Heart left ventricle (tissue), 16 donors: ENCODE data around the gene LRRC27. TPM values are rescaled to one million over a fixed set of nuclear protein-coding genes. Genes with fewer than 3 reads are reported as not detected.

Experiments
- ATAC-seq, 4 donors: fragments of 200-7000 bp; cut with Tn5 transposase; one replicate each; pipeline ENCODE4 v1.9.1; 2020 to 2022; ENCODE audit warnings: moderate library complexity in 4 of 4, mild to moderate bottlenecking in 3 of 4, moderate number of reproducible peaks in 1 of 4
- DNase-seq, 5 donors: peaks; one replicate each; pipeline ENCODE4 v3.0.0-alpha.2; 2020
- H3K27ac ChIP-seq, 12 donors: fragments of 200-600 bp; sonication (generic) in 4 of 12; one replicate each; pipeline versions ENCODE4 v1.5.0 to v1.8.0; 2016 to 2022; ENCODE audit warnings: mild to moderate bottlenecking in 2 of 12
- H3K27me3 ChIP-seq, 9 donors: fragments of 200-600 bp; sonication (generic) in 2 of 9; one replicate each; pipeline versions ENCODE4 v1.5.1 to v1.8.0; 2016 to 2022; ENCODE audit warnings: mild to moderate bottlenecking in 3 of 9
- H3K36me3 ChIP-seq, 9 donors: fragments of 200-600 bp; sonication (generic) in 2 of 9; one replicate each; pipeline versions ENCODE4 v1.5.0 to v1.8.0; 2018 to 2022; ENCODE audit warnings: mild to moderate bottlenecking in 2 of 9
- H3K4me1 ChIP-seq, 12 donors: fragments of 200-600 bp; sonication (generic) in 4 of 12; one replicate each; pipeline versions ENCODE4 v1.5.0 to v1.8.0; 2016 to 2022; ENCODE audit warnings: mild to moderate bottlenecking in 3 of 12
- H3K4me3 ChIP-seq, 12 donors: fragments of 200-600 bp; sonication (generic) in 4 of 12; one replicate each; pipeline versions ENCODE4 v1.5.0 to v1.8.0; 2017 to 2022; ENCODE audit warnings: mild to moderate bottlenecking in 9 of 12, moderate library complexity in 4 of 12
- H3K9me3 ChIP-seq, 12 donors: fragments of 200-600 bp; sonication (generic) in 4 of 12; one replicate each; pipeline versions ENCODE4 v1.5.0 to v1.8.0; 2016 to 2022; ENCODE audit warnings: mild to moderate bottlenecking in 1 of 12
- CTCF ChIP-seq, 12 donors: fragments of 200-600 bp; sonication (generic) in 4 of 12; IDR thresholded peaks; one replicate each; pipeline versions ENCODE4 v1.5.0 to v1.8.0; 2018 to 2022; ENCODE audit warnings: antibody characterized with exemption in 12 of 12, mild to moderate bottlenecking in 5 of 12
- POLR2A ChIP-seq, 2 donors: fragments of 450-650 bp; IDR thresholded peaks; one replicate each; pipeline ENCODE4 v1.6.1; 2017; ENCODE audit warnings: antibody characterized with exemption in 2 of 2, mild to moderate bottlenecking in 2 of 2, moderate library complexity in 2 of 2
- WGBS, 4 donors: extraction: QIAGEN DNeasy Blood & Tissue Kit in 2 of 4; methylation state at CpG; one replicate each; pipeline versions ENCODE4 v1.1.5 to v1.1.7; 2013 to 2018; 5-methylcytosine and 5-hydroxymethylcytosine counted together
- intact Hi-C, 10 donors: fragments of 100-400 bp; cut with DNase I; formaldehyde crosslinking; loops; one replicate each; pipeline versions ENCODE4 v1.11.1 to v1.14.2; 2022
- polyA plus RNA-seq, 2 donors: library from polyadenylated mRNA; stranded (reverse); fragments of 200-250 nt; gene quantifications; one replicate each; pipeline ENCODE4 v1.2.3, GENCODE V29; 2013
- total RNA-seq, 9 donors: library from RNA; depleted of rRNA in 2 of 9; stranded (reverse); fragments of >200 nt in 2 of 9; fragmentation: NEBNext Ultra II Directional in 3 of 9; extraction: Animal tissue kit (Norgen Biotek cat#: 25700) in 3 of 9; gene quantifications; one replicate each; pipeline versions ENCODE4 v1.1.0 to v1.2.4, GENCODE V29; 2016 to 2023
- donor health status: ischemic (EF 13 %, LVEDD 7.1; RV severe dilation, severe dysfunction).
- donor health status: healthy with polysubstance abuse.
- donor health status: DM: no; HTN: yes; CAD: no.
- donor health status: DM: no; HTN: no; CAD: no.
- donor health status: ischemic (EF 25% LVEDD 6.9; RV normal size, moderate dysfunction).
- donor health status: ischemic (EF 25% LVEDD 5.7; RV mildly dilated, moderate dysfunction).
- donor health status: healthy.
- donor health status: DM: yes; HTN: yes; CAD: no.
- donor health status: ischemic (EF 35%, LVEDD 5.7; RV mildly dilated, moderate dysfunction).
- donor health status: nonischemic (EF 11% LVEDD 7.7; RV severe dilation, severe dysfunction).
- donor health status: DM: yes; HTN: yes; CAD: no.
- donor health status: PGD.
- donor health status: ischemic (EF 29% LVEDD 5.4; RV normal size, mild dysfunction).
- donor health status: nonischemic (EF 23%, LVEDD 6.1; RV moderate dilation, normal function).

The LRRC27 gene
- total and polyA plus RNA-seq, 11 donors, result 2.6 to 8.9 (median 5.1) TPM

GRCh38 chr10:132333386-132333785, 1.4 kb downstream of the LRRC27 start:
- WGBS, 4 donors, result 79 to 89% (median 87%) methylated on average over 7 of the region's 7 CpGs
- TF ChIP-seq CTCF (IDR thresholded peaks at IDR 0.05) (no peak), POLR2A (IDR thresholded peaks at IDR 0.05) (no peak)
- no peak for DNase-seq
- Histone ChIP-seq H3K4me3 (no peak overlapping the region), H3K27me3 (no peaks in the 10 kb centered on the region), H3K9me3 (no peaks in the 10 kb centered on the region), H3K4me1 (peaks cover 4 to 54% (median 32%) of the 10 kb centered on the region in 12 donors), H3K36me3 (peaks cover 0 to 7% (median 0%) of the 10 kb centered on the region in 9 donors), H3K27ac (no peak overlapping the region)
- intact Hi-C loops, result loop anchor here in 1 of 10 donors (2.0 kb wide), 1 partner anchor 25 kb away; no protein-coding TSS in a partner anchor
- no peak for ATAC-seq

- Histone ChIP-seq H3K9me3 (no peaks in the 10 kb centered on the region), H3K36me3 (peaks cover 0 to 12% (median 4%) of the 10 kb centered on the region in 9 donors), H3K27me3 (no peaks in the 10 kb centered on the region), H3K4me1 (peaks cover 4 to 41% (median 25%) of the 10 kb centered on the region in 12 donors), H3K27ac (peak overlapping the region in 1 of 12 donors; percentile 53), H3K4me3 (peak overlapping the region in 1 of 12 donors; percentile 29)
- intact Hi-C loops, result no loop called here
- TF ChIP-seq POLR2A (IDR thresholded peaks at IDR 0.05), result no peak
- no peak for TF ChIP-seq CTCF (IDR thresholded peaks at IDR 0.05)
- ATAC-seq (no peak), DNase-seq (no peak)
- 91 to 96% (median 95%) methylated on average over 4 of the region's 4 CpGs for WGBS, 4 donors
Observed at GRCh38 chr10:132334631-132335188, 2.7 kb downstream of the LRRC27 start.

GRCh38 chr10:132335189-132336063, 3.4 kb downstream of the LRRC27 start:
- no peak for TF ChIP-seq CTCF (IDR thresholded peaks at IDR 0.05)
- TF ChIP-seq POLR2A (IDR thresholded peaks at IDR 0.05), result no peak
- Histone ChIP-seq H3K4me3 (peak overlapping the region in 1 of 12 donors; percentile 29), H3K36me3 (peaks cover 0 to 12% (median 4%) of the 10 kb centered on the region in 9 donors), H3K9me3 (no peaks in the 10 kb centered on the region), H3K27me3 (no peaks in the 10 kb centered on the region), H3K4me1 (peaks cover under 1 to 34% (median 18%) of the 10 kb centered on the region in 12 donors), H3K27ac (peak overlapping the region in 8 of 12 donors; percentile 19 to 80 (median 56))
- 81 to 86% (median 84%) methylated on average over 13 to 14 of the region's 14 CpGs for WGBS, 4 donors
- peak in 2 of 4 donors; percentile 33 to 37 for ATAC-seq
- intact Hi-C loops, result no loop called here
- peak in 2 of 5 donors; percentile 33 to 61 for DNase-seq
